NCI-H524 treated with DMSO at 0.1 percent for 48 hours (cell line): ENCODE measurements around the gene MTX1.

Source experiments
- DNase-seq: peaks from one replicate; lab custom pipeline; 2025; lab: John Stamatoyannopoulos, UW

The MTX1 gene

GRCh38 chr1:155261852-155262673 is 53.6 kb downstream of the MTX1 start, which contains the start of gene SCAMP3:
SCAMP3 (minus strand) TSS chr1:155262360; CDS start chr1:155262151, 209 bp downstream.
- peak; percentile 86 for DNase-seq

GRCh38 chr1:155263067-155263466 is 54.6 kb downstream of the MTX1 start:
- DNase-seq: no peak
